ENCODE measurements around the gene SLC37A1.

DNA sequence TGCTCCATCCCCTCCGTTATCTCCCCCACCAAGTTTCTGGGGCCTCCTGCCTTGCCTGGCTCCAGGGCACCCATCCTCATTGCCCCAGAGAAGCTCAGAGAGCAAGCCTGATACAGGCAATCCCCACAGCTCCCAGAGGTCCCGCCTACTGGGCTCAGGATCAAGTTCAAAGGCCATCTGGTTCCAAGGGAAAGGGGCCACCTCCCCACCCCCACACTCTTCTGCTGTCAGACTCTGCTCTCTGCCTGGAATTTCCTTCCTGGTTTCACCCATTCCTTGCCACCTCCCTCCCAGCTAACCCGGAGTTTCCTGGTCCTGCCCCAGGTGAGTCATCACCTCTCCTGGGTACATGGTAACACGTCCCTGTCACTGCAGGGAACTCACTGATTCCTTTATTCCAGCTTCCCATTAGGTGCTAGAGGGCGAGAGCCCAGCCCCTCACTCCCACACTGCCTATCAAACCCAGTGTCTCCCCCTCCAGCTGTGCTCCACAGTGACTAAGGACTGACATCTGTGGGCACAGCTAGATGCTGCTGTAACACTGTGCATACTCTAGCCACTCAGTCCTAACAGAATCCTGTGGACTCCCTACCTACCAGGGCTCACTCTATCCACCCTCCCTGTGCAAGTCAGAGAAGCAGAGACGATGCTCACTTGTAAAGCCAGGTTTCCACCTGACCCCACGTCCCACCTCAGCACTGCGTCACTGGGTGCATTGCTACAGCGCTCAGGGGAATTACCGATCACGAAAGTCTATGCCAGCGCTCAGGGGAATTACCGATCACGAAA, 39.4 kb upstream of the SLC37A1 start:
- TF ChIP-seq POLR2A (IDR thresholded peaks at IDR 0.05; ENCODE audit: low read length) (no peak), GATA1 (IDR thresholded peaks at IDR 0.05; ENCODE audit: low read depth, low read length) (no peak)

All from erythroblast (primary cell).